ENCODE results near the gene ZNF770. TPM values are rescaled to one million over a fixed set of nuclear protein-coding genes. Genes with fewer than 3 reads are reported as not detected.

Gene ZNF770
- total RNA-seq, 1 donor from 2014 or later, result 56.1 TPM

DNA sequence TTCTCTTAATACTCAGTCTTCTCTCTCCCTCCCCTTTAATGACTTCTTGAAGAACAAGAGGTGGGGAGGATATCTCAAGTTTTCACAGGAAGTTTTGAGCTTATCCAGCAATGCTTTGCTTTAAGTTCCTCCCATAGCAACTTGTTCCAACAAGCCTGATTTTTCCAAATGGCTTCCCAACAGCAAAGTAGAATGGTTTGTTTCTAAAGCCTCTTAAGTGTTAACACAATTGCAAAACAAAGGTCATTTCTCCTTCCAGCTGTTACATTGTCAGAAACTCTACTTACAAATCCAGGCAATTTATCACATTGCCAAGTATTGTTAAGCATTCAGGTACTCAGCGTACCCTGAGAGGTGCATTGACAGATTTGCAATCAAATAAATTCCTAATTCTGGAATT is 6.8 kb upstream of the ZNF770 start:
- Mint-ChIP-seq H3K4me3 (no peak overlapping the region), H3K9me3 (no peaks in the 10 kb centered on the region), H3K27ac (no peak overlapping the region), H3K4me1 (no peaks in the 10 kb centered on the region), H3K36me3 (no peaks in the 10 kb centered on the region), H3K27me3 (ENCODE audit: insufficient read depth, low read depth) (peaks cover 2% of the 10 kb centered on the region)
- no peak overlapping the region for H2AFZ ChIP-seq (replicated peaks)
- peaks cover 19% of the 10 kb centered on the region for H3K4me1 ChIP-seq
- no peaks in the 10 kb centered on the region for H4K20me1 ChIP-seq (ENCODE audit: low read depth)
- H3K27ac ChIP-seq, result peak overlapping the region; percentile 62
- H3K4me3 ChIP-seq, result no peak overlapping the region
- no peaks in the 10 kb centered on the region for H3K79me2 ChIP-seq (ENCODE audit: low read depth)
- no peaks in the 10 kb centered on the region for H3K9me3 ChIP-seq (ENCODE audit: low read depth)
- H3K4me2 ChIP-seq, result peak overlapping the region; percentile 64
- H3F3A ChIP-seq (ENCODE audit: low read depth), result peaks cover 25% of the 10 kb centered on the region
- no peak overlapping the region for H3K9ac ChIP-seq
- no peaks in the 10 kb centered on the region for H3K27me3 ChIP-seq
- TF ChIP-seq EZH2phosphoT487 (IDR thresholded peaks at IDR 0.05) (no peak), EZH2 (IDR thresholded peaks at IDR 0.05) (no peak)
- TF ChIP-seq, protein P1, sequence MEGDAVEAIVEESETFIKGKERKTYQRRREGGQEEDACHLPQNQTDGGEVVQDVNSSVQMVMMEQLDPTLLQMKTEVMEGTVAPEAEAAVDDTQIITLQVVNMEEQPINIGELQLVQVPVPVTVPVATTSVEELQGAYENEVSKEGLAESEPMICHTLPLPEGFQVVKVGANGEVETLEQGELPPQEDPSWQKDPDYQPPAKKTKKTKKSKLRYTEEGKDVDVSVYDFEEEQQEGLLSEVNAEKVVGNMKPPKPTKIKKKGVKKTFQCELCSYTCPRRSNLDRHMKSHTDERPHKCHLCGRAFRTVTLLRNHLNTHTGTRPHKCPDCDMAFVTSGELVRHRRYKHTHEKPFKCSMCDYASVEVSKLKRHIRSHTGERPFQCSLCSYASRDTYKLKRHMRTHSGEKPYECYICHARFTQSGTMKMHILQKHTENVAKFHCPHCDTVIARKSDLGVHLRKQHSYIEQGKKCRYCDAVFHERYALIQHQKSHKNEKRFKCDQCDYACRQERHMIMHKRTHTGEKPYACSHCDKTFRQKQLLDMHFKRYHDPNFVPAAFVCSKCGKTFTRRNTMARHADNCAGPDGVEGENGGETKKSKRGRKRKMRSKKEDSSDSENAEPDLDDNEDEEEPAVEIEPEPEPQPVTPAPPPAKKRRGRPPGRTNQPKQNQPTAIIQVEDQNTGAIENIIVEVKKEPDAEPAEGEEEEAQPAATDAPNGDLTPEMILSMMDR (IDR thresholded peaks at IDR 0.05), result no peak
- DNase-seq (ENCODE audit: low spot score), result peak; percentile 71
- no peaks in the 10 kb centered on the region for H3K36me3 ChIP-seq

DNA sequence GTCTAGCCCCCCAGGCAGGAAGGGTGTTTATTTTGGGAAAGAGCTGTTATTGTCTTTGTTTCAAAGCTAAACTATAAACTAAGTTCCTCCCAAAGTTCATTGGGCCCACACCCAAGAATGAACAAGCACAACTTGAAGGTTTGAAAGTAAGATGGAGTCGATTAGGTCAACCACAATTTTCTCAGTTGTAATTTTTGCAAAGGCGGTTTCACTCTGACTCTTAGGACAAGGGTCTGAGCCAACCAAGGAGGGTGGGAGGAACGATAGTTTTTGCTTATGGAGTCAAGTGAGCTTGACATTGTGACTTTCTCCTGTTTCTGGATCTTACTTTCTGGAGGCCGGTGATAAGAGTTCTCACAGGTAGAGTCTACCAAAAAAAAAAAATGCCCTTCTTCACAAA is 5.8 kb upstream of the ZNF770 start:
- Mint-ChIP-seq H3K4me3 (no peak overlapping the region), H3K36me3 (no peaks in the 10 kb centered on the region), H3K4me1 (no peaks in the 10 kb centered on the region), H3K9me3 (no peaks in the 10 kb centered on the region), H3K27ac (no peak overlapping the region), H3K27me3 (ENCODE audit: insufficient read depth, low read depth) (peaks cover 2% of the 10 kb centered on the region)
- Histone ChIP-seq H3K36me3 (no peaks in the 10 kb centered on the region), H3K27ac (peak overlapping the region; percentile 62), H3K9ac (no peak overlapping the region), H3K27me3 (no peaks in the 10 kb centered on the region), H3F3A (ENCODE audit: low read depth) (peaks cover 29% of the 10 kb centered on the region), H3K4me3 (no peak overlapping the region), H3K9me3 (ENCODE audit: low read depth) (no peaks in the 10 kb centered on the region), H3K4me2 (no peak overlapping the region), H3K4me1 (peaks cover 19% of the 10 kb centered on the region), H3K79me2 (ENCODE audit: low read depth) (no peaks in the 10 kb centered on the region), H4K20me1 (ENCODE audit: low read depth) (no peaks in the 10 kb centered on the region), H2AFZ (replicated peaks) (no peak overlapping the region)
- TF ChIP-seq EZH2 (IDR thresholded peaks at IDR 0.05) (no peak), EZH2phosphoT487 (IDR thresholded peaks at IDR 0.05) (no peak)
- TF ChIP-seq, protein P1 (IDR thresholded peaks at IDR 0.05), result no peak
- no peak for DNase-seq (ENCODE audit: low spot score)

DNA sequence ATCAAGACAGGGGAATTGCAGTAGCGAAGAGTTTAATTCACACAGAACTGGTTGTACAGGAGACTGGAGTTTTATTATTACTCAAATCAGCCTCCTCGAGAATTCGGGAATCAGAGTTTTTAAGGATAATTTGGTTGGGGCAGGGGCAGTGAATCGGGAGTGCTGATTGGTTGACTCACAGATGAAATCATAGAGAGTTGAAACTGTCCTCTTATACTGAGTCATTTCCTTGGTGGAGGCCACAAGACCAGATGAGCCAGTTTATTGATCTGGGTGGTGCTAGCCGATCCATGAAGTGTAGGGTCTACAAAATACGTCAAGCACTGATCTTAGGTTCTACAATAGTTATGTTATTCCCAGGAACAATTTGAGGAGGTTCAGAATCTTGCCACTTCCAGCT is 5.3 kb upstream of the ZNF770 start:
- Histone ChIP-seq H3K27me3 (no peaks in the 10 kb centered on the region), H3K4me2 (no peak overlapping the region), H3K4me3 (no peak overlapping the region), H3K79me2 (ENCODE audit: low read depth) (no peaks in the 10 kb centered on the region), H3K9ac (no peak overlapping the region), H3K9me3 (ENCODE audit: low read depth) (no peaks in the 10 kb centered on the region), H2AFZ (replicated peaks) (no peak overlapping the region), H3F3A (ENCODE audit: low read depth) (peaks cover 29% of the 10 kb centered on the region), H3K36me3 (no peaks in the 10 kb centered on the region), H3K27ac (no peak overlapping the region), H4K20me1 (ENCODE audit: low read depth) (no peaks in the 10 kb centered on the region), H3K4me1 (peaks cover 19% of the 10 kb centered on the region)
- no peak overlapping the region for H3K4me3 Mint-ChIP-seq
- no peak for DNase-seq (ENCODE audit: low spot score)
- H3K36me3 Mint-ChIP-seq, result no peaks in the 10 kb centered on the region
- H3K27me3 Mint-ChIP-seq (ENCODE audit: insufficient read depth, low read depth), result peaks cover 2% of the 10 kb centered on the region
- no peaks in the 10 kb centered on the region for H3K4me1 Mint-ChIP-seq
- TF ChIP-seq EZH2phosphoT487 (IDR thresholded peaks at IDR 0.05) (no peak), EZH2 (IDR thresholded peaks at IDR 0.05) (no peak)
- TF ChIP-seq, protein P1 (IDR thresholded peaks at IDR 0.05), result no peak
- H3K9me3 Mint-ChIP-seq, result no peaks in the 10 kb centered on the region
- H3K27ac Mint-ChIP-seq, result no peak overlapping the region
